ENCODE data around the gene TEDC1. TPM values are rescaled to one million over a fixed set of nuclear protein-coding genes. Genes with fewer than 3 reads are reported as not detected.
"Not testable (repeated sequence)": the region's sequence is repeated elsewhere in the genome, so short reads cannot be mapped to it uniquely, and the experiment has no call there.

TEDC1 gene
- total RNA-seq, 1 donor from 2014 or later = 5.1 TPM

GRCh38 chr14:105529319-105529568 is 38.2 kb downstream of the TEDC1 start:
- intact Hi-C loops (cut with micrococcal nuclease) = no loop called here
- no peak for DNase-seq
- ATAC-seq = no peak

DNA sequence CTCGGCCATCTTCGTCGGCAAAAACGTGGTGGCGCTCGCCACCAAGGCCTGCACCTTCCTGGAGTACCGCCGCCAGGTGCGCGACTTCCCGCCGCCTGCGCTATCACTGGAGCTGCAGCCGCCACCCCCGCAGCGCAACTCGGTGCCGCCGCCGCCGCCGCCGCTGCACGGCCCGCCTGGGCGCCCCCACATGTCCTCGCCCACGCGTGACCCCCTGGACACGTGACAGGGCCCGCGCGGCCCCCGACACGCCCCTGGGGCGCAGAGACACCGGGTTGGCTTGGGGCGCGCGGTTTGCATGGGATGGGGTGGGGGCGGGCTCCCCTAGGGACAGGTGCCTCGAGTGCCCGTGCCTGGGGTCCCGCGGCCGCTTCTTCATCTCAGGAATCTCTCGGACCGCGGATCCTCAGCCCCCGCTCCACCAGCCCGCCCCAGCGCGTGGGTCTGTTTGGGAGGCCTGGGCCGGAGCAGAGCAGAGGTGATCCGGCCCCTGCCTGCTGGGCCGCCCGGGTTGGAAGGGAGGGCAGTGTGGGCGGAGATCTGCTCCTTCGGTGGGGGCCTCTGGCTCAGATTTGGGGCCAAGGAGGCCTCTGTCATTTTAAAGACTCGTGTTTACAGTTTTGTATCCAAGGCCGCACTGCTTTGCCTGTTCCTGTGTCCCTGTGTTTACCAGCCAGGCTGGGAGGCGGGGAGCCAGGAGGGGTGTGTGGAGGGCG is 38.7 kb downstream of the TEDC1 start:
- intact Hi-C loops (cut with micrococcal nuclease) = no loop called here
- ATAC-seq (no peak), DNase-seq (no peak)

- intact Hi-C loops (cut with micrococcal nuclease) = no loop called here
Observed at GRCh38 chr14:105530285-105531087, 39.4 kb downstream of the TEDC1 start.

DNA sequence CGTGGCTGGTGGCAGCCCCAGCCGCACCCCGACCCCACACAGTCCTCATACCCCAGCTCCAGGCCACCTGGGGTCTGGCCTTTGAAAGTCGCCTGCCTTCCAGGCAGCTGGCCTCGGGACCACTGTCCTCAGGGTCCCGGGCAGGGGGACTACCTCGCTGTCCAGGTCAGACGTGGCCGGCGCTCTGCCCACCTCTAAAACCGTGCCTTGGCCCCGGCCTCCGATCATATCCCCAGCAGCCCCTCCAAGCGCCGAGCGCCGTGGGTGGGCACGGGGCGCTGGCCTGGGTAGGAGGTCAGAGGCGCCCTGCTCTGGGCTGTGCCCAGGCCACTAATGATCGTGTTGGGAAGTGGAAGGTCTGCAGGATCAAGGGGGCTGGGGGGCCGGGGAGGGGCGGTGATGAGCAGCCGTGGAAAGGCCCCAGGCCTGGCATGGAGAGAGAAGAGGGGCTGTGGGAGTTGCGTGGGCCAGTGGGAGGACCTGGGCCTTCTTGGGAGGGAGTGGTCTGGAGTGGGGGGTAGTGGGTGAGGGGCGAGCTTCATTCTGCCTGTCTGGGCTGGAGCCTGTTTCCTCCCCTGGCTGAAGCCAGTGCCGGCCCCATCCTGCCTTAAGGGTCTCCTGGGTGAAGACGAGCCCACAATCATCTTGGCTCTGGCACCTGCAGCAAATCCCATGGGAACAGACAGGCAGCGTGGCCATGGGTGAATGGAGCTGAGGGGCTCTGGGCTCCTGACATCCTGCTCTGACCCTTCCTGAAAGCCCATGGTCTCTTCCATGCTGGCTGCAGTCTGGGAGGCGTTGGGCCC is 40.2 kb downstream of the TEDC1 start:
- intact Hi-C loops (cut with micrococcal nuclease) = no loop called here
- DNase-seq (no peak), ATAC-seq (no peak)

More at GRCh38 chr14:105530285-105531087, 39.4 kb downstream of the TEDC1 start:
- no peak for ATAC-seq
- DNase-seq = no peak

DNA sequence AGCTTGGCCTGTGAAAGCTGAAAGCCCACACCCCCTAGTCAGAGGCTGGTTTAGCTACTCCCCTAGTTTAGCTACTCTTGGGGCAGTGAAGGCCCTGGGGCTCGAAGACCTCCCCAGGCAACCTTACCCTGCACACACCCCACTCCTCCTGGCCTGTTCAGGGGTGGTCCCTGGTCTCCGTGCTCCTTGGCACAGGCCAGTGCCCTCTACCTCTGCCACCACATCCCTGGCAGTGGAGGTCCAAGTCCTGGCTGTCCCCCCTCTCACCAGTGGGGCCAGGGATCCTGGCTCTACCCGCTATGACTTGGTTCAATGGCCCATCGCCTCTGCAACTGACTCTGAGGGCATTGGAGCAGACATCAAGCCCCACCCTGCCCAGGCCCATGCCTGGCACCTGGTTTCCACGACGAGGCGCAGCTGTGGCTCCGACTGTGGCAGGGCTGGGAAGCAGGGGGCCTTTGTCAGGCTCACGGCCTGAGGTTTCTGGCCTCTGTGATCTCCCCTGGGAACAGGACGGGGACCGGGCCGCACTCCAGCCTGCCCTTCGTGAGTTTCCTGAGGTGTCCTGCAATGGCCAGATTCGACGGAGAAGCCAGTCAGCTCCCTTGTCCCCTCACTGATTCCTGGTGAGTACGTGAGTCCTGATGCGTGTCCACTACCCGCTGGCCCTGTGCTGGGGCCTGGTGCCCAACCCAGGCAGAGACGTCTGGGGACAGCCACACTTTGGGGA is 41.0 kb downstream of the TEDC1 start:
- no peak for ATAC-seq
- DNase-seq = no peak
- intact Hi-C loops (cut with micrococcal nuclease) = no loop called here

DNA sequence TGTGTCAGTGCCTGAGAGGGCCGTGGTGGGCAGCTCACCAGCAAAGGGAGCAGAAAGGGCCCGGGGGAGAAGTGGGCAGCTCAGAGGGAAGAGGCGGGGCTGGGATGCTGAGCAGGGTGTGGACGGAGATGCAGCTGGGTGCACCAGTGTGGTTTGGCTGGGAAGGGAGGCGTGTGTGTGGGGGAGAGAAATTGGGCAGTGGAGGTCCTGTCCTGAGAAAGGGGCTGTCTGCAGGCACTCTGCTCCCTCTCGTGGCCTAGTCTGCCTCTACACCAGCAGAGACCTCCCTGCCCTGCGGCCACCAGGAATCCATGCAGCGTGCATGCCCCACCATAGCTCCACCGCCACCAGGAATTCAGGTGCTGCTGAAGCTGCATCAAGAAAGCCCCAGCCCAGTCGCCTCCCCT is 41.7 kb downstream of the TEDC1 start:
- no peak for ATAC-seq
- intact Hi-C loops (cut with micrococcal nuclease) = no loop called here
- DNase-seq = no peak

DNA sequence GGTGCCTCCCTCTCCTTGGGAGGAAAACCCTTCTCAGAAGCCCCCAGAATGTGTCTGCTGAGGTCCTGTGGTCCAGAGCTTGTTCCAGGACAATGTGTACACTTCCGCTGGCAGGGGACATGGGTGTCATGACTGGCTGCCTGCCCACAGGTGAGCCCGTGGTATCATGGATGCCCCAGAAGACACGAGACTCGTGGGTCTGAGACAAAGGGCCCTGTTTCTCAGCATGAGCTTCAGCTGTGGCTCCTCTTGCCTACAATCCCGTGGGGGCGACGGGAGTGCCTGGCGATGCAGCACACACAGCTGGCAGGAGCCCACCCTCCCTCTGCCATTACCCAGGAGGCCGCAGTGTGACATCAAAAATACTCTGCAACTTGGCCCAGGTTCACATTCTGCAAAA is 42.3 kb downstream of the TEDC1 start:
- ATAC-seq (no peak), DNase-seq (no peak)
- intact Hi-C loops (cut with micrococcal nuclease) = no loop called here

GRCh38 chr14:105533811-105534498 is 42.9 kb downstream of the TEDC1 start:
- intact Hi-C loops (cut with micrococcal nuclease) = no loop called here
- DNase-seq = no peak
- no peak for ATAC-seq

GRCh38 chr14:105534586-105534985 is 43.5 kb downstream of the TEDC1 start:
- intact Hi-C loops (cut with micrococcal nuclease) = no loop called here
- ATAC-seq (no peak), DNase-seq (no peak)

DNA sequence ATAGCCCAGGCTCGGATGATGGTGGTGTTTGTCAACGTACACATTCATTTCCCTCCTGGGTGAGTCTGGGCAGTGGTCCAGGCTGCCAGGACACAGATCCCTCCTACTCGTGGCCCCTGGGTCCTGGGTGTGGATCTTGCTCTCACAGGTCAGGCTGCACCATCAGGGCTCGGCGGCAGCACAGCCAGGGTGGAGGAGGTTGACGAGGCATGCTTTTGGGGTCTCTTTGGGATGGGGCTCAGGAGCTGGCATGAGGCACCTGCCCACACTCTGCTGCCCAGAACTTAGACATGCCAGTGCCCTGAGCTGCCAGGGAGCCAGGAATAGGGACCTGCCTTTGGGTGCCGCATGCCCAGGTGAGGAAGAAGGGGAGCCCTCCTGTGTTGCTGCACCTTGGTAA is 45.0 kb downstream of the TEDC1 start:
- intact Hi-C loops (cut with micrococcal nuclease) = no loop called here
- DNase-seq (no peak), ATAC-seq (no peak)

DNA sequence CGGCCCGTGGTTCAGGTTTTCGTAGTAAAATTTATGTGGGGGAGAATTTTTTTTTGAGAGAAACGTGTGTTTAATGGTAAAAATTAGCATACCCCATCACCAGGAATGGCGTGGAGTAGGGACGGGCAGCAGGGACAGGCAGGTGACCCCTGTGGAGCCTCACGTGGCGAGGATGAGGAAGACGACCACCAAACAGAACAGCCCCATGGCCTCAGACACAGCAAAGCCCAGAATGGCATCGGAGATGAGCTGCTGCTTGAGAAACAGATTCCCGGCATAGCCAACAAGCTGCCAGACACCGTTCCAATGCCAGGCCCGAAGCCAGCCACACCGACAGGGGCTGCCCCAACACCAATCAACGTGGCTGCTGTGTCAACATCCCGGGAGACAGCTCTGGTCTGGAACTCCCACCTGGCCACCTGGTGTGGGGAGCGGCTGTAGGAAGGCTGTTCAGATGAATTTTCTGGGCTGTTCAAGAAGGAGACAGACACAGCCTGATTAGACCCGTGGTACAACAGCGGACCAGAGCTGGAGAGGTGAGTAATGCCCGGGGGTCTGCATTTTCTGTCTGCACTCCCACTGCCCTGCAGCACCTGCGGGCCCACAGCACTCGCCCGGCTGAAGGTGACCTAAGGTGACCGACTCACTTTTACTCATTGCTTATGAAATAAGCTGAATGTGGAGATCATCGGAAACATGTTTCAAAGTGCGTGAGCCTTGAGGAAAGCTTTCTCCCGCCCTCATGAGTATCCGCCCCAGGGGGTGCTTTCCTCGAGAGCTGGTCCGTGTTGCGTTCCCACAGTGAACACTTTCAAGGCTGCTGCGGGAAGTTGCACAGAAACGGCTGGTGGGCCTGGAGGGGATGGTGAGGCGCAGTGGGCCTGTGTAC is 45.9 kb downstream of the TEDC1 start:
- DNase-seq (no peak), ATAC-seq (no peak)
- intact Hi-C loops (cut with micrococcal nuclease) = no loop called here

GRCh38 chr14:105537580-105538474 is 46.8 kb downstream of the TEDC1 start:
- peak; percentile 77 for DNase-seq
- intact Hi-C loops (cut with micrococcal nuclease) = no loop called here
- peak; percentile 76 for ATAC-seq

DNA sequence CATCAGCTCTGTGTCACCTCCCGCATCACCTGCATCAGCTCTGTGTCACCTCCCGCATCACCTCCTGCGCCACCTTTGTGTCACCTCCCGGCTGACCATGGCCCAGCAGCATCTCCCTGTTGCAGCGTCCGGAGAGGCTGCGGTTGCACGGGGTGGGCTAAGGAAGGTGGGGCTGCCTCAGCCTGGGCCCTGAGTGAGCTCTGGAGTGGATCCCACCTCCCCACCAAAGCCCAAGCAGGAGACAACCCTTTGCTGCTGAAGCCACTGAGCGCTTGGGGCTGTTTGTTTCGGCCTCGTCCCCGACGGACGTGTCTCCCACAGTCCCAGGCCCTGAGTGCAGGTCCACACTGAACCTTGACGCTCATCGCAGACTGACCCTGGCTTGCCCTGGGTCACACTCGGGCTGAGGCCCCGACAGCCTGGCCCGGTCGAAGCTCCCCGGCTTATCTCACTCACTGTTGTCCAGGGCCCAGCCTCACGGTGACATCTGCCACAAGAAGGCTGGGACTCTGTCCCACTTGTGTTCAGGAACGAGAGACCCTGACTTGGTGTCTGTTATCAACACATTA is 47.5 kb downstream of the TEDC1 start:
- ATAC-seq = no peak
- intact Hi-C loops (cut with micrococcal nuclease) = no loop called here
- no peak for DNase-seq

DNA sequence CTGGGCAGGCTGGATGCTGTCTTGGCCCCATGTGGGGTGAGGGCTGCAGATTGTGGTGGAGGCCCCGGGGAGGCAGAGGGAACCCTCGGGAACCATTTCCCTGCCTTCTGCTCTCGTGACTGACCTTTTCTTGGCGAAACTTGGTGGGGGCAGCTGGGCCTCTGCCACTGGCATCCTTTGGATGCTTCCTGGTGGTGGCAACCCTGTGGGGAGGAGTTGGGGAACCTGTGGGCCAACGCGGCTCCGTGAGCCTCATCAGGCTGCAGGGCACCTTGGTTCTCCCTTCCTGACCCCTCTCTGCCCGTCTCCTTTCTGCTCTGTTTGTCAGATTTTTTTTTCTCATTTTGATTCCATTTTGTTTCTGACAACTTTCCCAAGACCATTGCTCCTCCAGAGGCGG is 49.8 kb downstream of the TEDC1 start:
- intact Hi-C loops (cut with micrococcal nuclease) = no loop called here
- DNase-seq = no peak
- no peak for ATAC-seq

DNA sequence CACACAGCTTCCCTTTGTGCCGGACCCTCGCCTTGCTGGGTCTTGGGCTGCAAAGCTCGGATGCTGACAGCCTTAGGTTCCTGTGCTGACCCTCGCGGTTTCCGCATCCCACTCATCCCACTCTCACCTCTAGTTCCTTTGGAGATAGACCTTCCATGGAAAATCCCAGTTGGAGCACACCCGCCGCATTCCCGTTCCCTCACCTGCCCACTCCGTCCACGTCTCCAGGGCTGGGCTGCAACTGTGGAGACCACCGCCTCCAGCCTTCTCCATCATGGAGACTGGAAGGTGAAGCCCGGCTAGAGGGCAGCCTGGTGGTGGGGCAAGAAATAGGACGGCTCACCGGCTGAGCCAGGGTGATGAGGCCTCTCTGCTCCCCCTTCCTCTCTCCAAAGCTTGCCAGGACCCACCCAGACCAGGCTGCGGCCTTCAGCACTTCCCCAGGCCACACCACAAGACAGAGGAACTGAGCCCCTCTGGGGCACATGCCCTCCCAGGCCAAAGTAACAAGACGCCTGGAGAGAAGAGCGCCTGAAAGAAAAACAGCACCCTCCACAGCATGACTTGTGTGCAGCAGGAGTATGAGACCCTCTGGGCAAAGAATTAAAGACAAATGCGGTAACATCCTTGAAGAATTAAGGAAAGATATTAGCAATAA is 50.3 kb downstream of the TEDC1 start:
- ATAC-seq = no peak
- DNase-seq = no peak
- intact Hi-C loops (cut with micrococcal nuclease) = no loop called here

DNA sequence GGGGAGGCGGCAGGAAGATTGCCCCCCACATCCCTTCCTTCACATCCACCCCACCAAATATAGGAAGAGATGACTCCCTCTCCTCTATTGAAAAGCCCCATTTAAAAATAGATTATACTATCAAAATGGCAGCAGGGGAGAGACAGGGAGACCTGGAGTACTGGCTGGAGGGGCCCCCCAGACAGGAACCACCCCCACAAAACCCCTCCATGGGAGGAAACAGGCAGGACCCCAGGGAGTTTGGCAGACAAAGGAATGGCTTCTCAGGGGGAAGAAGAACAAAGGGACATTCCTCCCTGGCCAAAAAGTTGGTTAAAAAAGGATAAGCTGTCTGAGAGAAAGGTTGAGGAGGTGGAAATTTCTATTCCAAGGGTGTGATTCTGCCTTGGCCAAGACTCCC is 54.6 kb downstream of the TEDC1 start:
- ATAC-seq; DNase-seq; intact Hi-C loops (cut with micrococcal nuclease): not testable (repeated sequence)
